ENCODE measurements around the gene FRAT1. TPM values are rescaled to one million over a fixed set of nuclear protein-coding genes. Genes with fewer than 3 reads are reported as not detected.

Gene FRAT1
- total and polyA plus RNA-seq, 2 of the 8 experiments (the other 6 are each of a cell fraction or from before 2014, with no cell fraction given) = 1.9 to 5.2 TPM

DNA sequence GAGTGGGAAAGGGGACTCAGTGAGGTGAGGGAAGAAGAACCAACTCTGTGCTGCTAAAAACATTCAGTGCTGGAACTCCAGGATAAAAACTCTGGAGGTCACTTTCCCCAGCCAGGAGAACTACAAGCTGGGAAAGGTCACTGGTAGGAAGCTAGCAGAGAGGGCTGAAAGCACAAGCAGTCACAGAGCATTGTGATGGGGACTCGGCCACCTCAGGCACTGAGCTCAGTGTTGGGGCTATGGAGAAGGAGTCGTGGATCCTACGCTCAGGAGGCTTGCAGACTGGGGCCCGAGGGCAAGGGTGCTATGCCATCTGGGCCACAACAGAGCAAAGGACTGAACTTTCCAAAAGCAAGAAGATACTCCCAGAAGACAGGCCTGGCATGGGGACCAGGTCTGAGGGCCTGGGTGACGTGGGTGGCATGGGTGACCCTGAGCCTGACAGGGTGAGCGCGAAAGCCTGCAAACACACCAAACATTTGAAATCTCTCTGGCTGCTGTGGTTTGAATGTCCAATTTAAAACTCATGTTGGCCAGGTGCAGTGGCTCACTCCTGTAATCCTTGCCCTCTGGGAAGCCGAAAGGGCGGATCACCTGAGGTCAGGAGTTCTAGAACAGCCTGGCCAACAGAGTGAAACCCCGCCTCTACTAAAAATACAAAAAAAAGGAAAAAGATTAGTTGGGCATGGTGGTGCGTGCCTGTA lies 16.8 kb upstream of the FRAT1 start:
- no peaks in the 10 kb centered on the region for H3K9me3 ChIP-seq (ENCODE audit: insufficient read depth in 2 of 2, low read depth in 1 of 2, low read length in 1 of 2)
- H3K18ac ChIP-seq (ENCODE audit: extremely low read depth, low read length) = no peak overlapping the region
- H3K79me2 ChIP-seq (ENCODE audit: control insufficient read depth in 1 of 2, insufficient read depth in 2 of 2, low read length in 2 of 2) = no peaks in the 10 kb centered on the region
- H3K4ac ChIP-seq (replicated peaks; ENCODE audit: insufficient read length, low read depth, low read length) = no peak overlapping the region
- TF ChIP-seq, protein P1, sequence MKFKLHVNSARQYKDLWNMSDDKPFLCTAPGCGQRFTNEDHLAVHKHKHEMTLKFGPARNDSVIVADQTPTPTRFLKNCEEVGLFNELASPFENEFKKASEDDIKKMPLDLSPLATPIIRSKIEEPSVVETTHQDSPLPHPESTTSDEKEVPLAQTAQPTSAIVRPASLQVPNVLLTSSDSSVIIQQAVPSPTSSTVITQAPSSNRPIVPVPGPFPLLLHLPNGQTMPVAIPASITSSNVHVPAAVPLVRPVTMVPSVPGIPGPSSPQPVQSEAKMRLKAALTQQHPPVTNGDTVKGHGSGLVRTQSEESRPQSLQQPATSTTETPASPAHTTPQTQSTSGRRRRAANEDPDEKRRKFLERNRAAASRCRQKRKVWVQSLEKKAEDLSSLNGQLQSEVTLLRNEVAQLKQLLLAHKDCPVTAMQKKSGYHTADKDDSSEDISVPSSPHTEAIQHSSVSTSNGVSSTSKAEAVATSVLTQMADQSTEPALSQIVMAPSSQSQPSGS (IDR thresholded peaks at IDR 0.05; ENCODE audit: low read length) = no peak
- TF ChIP-seq TAF1 (IDR thresholded peaks at IDR 0.05; ENCODE audit: low read depth, low read length) = no peak
- no peak overlapping the region for H4K91ac ChIP-seq (replicated peaks; ENCODE audit: insufficient read length, low read length)
- H2AK5ac ChIP-seq (ENCODE audit: low read depth, low read length) = no peak overlapping the region
- H2BK15ac ChIP-seq (ENCODE audit: low read length) = no peak overlapping the region
- peak overlapping the region; percentile 85; the same call in 1 of the 2 replicates for H2AFZ ChIP-seq (ENCODE audit: low read length)
- no peak overlapping the region for H4K8ac ChIP-seq (ENCODE audit: extremely low read depth, insufficient read depth, low read length)
- H3K14ac ChIP-seq (ENCODE audit: insufficient read length) = no peak overlapping the region
- no peak overlapping the region for H3K9ac ChIP-seq (replicated peaks in 1 of 4; ENCODE audit: extremely low read depth in 1 of 4, low read depth in 3 of 4, low read length in 3 of 4)
- no peak overlapping the region for H2BK5ac ChIP-seq (ENCODE audit: low read depth, low read length)
- FAIRE-seq (no peak), DNase-seq (ENCODE audit: low read depth in 1 of 2, low spot score in 2 of 2) (no peak)
- H3K23ac ChIP-seq (ENCODE audit: insufficient read length) = no peak overlapping the region
- no peak overlapping the region for H3K56ac ChIP-seq (replicated peaks; ENCODE audit: insufficient read length, low read depth, low read length)
- H2BK12ac ChIP-seq (ENCODE audit: low read depth, low read length) = no peak overlapping the region
- no peaks in the 10 kb centered on the region for H3K23me2 ChIP-seq (ENCODE audit: low read depth, low read length)
- H2BK120ac ChIP-seq (replicated peaks; ENCODE audit: low read depth, low read length) = no peak overlapping the region
- no peak overlapping the region for H2BK20ac ChIP-seq (ENCODE audit: low read length)
- CTCF ChIA-PET (ENCODE audit: partially characterized antibody) = interaction anchor here (0.6 to 0.8 kb wide), 2 partner anchors 17 to 29 kb away, joined by 3 read pairs; partner anchors contain the start of gene FRAT1
- POLR2A ChIA-PET (ENCODE audit: partially characterized antibody) = interaction anchor here (0.6 to 1.2 kb wide), 2 partner anchors 31 to 199 kb away, joined by 3 read pairs; no protein-coding TSS in a partner anchor
- 96% methylated on average over 11 of the region's 11 CpGs; no CpG with 5 or more reads in 1 of the 2 experiments for WGBS, 2 experiments (ENCODE audit: extremely low coverage in 1 of 2, insufficient coverage in 1 of 2, insufficient read length in 1 of 2, insufficient replicate concordance in 2 of 2, low coverage in 1 of 2, low lambda C conversion rate in 2 of 2, missing lambda C conversion rate in 1 of 2)
- H3K27me3 ChIP-seq (replicated peaks in 1 of 4; ENCODE audit: control insufficient read depth in 3 of 4, extremely low read depth in 1 of 4, insufficient read depth in 3 of 4, low read length in 3 of 4) = no peaks in the 10 kb centered on the region
- H4K20me1 ChIP-seq (replicated peaks in 1 of 2; ENCODE audit: control insufficient read depth in 1 of 2, insufficient read depth in 2 of 2, low read length in 2 of 2) = no peaks in the 10 kb centered on the region
- no peak overlapping the region for H3K4me2 ChIP-seq (ENCODE audit: insufficient read depth in 1 of 2, low read depth in 2 of 2, low read length in 2 of 2)
- H3K27ac ChIP-seq (ENCODE audit: low read depth, low read length) = no peak overlapping the region
- no peaks in the 10 kb centered on the region for H3K4me1 ChIP-seq (replicated peaks in 1 of 4; ENCODE audit: control insufficient read depth in 3 of 4, insufficient read depth in 4 of 4, low read length in 3 of 4)
- no peaks in the 10 kb centered on the region for H3K36me3 ChIP-seq (ENCODE audit: control insufficient read depth in 2 of 4, insufficient read depth in 4 of 4, low read length in 3 of 4)
- no peak overlapping the region for H3K4me3 ChIP-seq (ENCODE audit: extremely low read depth in 1 of 4, insufficient read depth in 2 of 4, low read depth in 3 of 4, low read length in 4 of 4)
- H4K5ac ChIP-seq (ENCODE audit: insufficient read length, low read depth, low read length) = no peak overlapping the region
- H3K79me1 ChIP-seq (ENCODE audit: low read depth, low read length) = no peaks in the 10 kb centered on the region

Measured in H1 (cell line).